Measurements from ENCODE around the gene PEX14. TPM values are rescaled to one million over a fixed set of nuclear protein-coding genes. Genes with fewer than 3 reads are reported as not detected.

Gene PEX14
- total RNA-seq, 1 donor from 2014 or later, result 10.6 TPM

DNA sequence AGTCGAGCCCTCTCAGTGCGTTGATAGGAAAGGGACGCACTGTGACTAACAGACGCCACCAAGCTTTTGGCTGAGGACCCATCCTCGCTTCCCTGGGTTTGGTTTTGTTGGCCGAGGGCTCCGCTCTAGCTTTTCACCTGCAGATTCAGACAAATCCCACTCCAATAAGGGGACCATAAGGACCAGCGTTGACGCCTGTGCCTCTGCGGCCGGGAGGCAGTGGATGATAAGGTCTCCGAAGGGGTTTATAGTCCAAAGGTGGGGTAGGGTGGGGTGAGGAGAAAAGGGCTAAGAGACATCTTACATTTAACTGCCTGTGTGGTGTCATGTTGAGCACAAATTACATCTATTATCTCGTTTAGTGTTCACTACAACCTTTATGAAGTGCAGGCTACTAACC lies 760 bp downstream of the PEX14 start:
- TF ChIP-seq, protein P1, sequence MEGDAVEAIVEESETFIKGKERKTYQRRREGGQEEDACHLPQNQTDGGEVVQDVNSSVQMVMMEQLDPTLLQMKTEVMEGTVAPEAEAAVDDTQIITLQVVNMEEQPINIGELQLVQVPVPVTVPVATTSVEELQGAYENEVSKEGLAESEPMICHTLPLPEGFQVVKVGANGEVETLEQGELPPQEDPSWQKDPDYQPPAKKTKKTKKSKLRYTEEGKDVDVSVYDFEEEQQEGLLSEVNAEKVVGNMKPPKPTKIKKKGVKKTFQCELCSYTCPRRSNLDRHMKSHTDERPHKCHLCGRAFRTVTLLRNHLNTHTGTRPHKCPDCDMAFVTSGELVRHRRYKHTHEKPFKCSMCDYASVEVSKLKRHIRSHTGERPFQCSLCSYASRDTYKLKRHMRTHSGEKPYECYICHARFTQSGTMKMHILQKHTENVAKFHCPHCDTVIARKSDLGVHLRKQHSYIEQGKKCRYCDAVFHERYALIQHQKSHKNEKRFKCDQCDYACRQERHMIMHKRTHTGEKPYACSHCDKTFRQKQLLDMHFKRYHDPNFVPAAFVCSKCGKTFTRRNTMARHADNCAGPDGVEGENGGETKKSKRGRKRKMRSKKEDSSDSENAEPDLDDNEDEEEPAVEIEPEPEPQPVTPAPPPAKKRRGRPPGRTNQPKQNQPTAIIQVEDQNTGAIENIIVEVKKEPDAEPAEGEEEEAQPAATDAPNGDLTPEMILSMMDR (IDR thresholded peaks at IDR 0.05), result no peak
- H3K4me1 ChIP-seq, result peaks cover 11 to 22% of the 10 kb centered on the region in 2 donors
- H3K9me3 ChIP-seq, result no peaks in the 10 kb centered on the region
- peak overlapping the region; percentile 68 to 69 for H3K27ac ChIP-seq
- H3K4me3 ChIP-seq, result peak overlapping the region; percentile 75 to 87
- no peaks in the 10 kb centered on the region for H3K36me3 ChIP-seq
- intact Hi-C loops (cut with DNase I), result loop anchor here (2.0 kb wide), 1 partner anchor 77 kb away; the partner anchor contains the start of gene PGD
- no peak for DNase-seq (ENCODE audit: low spot score in 2 of 2)
- H3K27me3 ChIP-seq, result no peaks in the 10 kb centered on the region

DNA sequence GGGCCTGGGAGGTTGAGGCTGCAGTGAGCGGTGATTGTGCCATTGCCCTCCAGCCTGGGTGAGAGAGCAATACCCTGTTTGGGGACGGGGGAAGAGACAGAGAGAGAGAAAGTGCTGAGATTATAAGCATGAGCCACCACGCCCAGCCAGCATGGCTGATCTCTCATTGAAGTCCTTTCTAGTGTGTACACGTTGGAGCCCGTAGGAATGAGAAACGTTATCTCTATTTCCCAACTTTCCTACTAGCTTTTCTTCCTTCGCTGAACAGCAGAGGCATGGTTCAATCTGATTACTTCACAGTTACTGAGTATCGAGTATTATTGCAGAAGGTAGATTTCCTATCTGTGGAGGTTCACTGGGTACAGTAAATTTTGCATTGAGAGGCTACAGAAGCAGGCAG lies 4.5 kb downstream of the PEX14 start:
- H3K9me3 ChIP-seq, result no peaks in the 10 kb centered on the region
- no peak for DNase-seq (ENCODE audit: low spot score in 2 of 2)
- H3K36me3 ChIP-seq, result no peaks in the 10 kb centered on the region

DNA sequence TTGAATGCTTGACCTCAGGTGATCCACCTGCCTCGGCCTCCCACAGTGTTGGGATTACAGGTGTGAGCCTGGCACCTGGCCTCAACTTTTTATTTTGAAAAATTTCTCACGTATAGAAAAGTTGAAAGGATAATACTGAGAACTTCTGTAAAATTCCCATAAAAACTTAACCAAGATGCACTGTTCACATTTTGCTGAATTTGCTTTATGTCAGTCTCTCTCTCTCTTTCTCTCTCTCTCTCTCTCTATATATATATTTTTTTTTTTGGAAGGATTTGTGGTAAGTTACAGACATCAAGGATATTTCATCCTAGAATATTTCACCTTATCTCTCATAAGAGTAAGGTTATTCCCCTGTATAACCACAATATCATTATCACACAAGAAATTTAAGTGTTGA lies 5.9 kb downstream of the PEX14 start:
- Histone ChIP-seq H3K4me1 (peaks cover 4 to 8% of the 10 kb centered on the region in 2 donors), H3K36me3 (no peaks in the 10 kb centered on the region), H3K4me3 (no peak overlapping the region), H3K9me3 (no peaks in the 10 kb centered on the region), H3K27me3 (no peaks in the 10 kb centered on the region), H3K27ac (no peak overlapping the region)
- TF ChIP-seq, protein P1 (IDR thresholded peaks at IDR 0.05), result no peak
- intact Hi-C loops (cut with DNase I), result no loop called here
- DNase-seq (ENCODE audit: low spot score in 2 of 2), result no peak

More for the DNA sequence above, 4.5 kb downstream of the PEX14 start:
- TF ChIP-seq, protein P1 (IDR thresholded peaks at IDR 0.05), result no peak
- Histone ChIP-seq H3K4me3 (no peak overlapping the region), H3K4me1 (peaks cover 6 to 12% of the 10 kb centered on the region in 2 donors), H3K27ac (no peak overlapping the region), H3K27me3 (no peaks in the 10 kb centered on the region)
- intact Hi-C loops (cut with DNase I), result no loop called here

DNA sequence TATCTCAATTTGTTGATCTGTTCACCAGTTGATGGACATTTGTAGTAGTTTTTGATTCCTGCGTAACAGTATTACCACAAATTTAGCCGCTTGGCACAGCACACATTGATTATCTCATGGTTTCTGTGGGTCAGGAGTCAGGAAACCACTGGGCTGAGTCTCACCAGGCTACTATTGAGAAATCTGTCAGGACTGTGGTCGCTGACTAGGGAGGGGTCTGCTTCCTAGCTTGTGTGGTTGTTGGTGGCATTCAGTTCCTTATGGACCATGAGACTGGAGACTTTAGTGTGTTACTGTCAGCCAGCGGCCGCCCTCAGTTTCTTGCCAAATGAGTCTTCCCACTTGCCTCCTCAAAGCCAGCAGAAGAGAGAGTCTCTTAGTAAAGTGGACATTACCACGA lies 9.8 kb downstream of the PEX14 start:
- H3K4me1 ChIP-seq, result no peaks in the 10 kb centered on the region
- intact Hi-C loops (cut with DNase I), result no loop called here

DNA sequence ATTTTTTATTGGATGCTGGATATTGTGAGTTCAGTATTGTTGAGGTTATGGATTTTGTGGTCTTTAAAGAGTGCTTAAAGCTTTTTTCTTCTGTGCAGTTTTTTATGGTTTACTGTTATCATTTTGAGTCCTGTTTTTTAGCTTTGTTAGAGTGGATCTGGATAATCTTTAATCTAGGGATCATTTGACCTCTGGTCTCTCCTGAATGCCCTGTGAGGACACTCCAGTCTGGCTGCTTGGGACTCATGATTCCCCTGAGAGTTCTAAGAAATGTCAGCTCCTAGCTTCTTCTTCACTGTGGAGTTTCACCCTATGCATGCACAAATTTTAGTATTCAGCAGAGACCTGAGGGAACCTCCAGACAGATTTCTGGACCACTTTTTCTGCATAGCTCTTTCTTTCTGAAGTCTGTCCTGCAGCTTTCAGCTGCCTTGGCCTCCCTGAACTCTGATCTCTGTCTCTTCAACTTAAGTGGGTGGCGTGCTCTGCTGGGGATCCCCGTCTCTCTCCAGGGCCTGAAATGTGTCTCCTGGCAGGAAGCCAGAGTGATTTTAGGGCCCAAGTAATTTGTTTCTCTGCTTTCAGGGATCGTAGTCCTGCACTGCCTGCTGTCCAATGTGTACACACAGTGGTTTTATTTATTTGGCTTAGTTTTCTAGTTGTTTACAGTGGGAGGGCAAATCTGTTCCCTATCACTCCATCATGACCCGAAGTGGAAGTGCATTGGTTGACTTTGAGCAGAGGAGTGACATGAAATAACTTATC lies 14.7 kb downstream of the PEX14 start:
- Histone ChIP-seq H3K4me1 (no peaks in the 10 kb centered on the region), H3K36me3 (no peaks in the 10 kb centered on the region), H3K9me3 (no peaks in the 10 kb centered on the region), H3K27me3 (no peaks in the 10 kb centered on the region), H3K4me3 (no peak overlapping the region), H3K27ac (no peak overlapping the region)
- intact Hi-C loops (cut with DNase I), result loop anchor here (5.0 to 10.0 kb wide), 2 partner anchors 115 to 1153 kb away; no protein-coding TSS in a partner anchor
- TF ChIP-seq, protein P1 (IDR thresholded peaks at IDR 0.05), result no peak
- no peak for DNase-seq (ENCODE audit: low spot score in 2 of 2)

More for the DNA sequence above, 9.8 kb downstream of the PEX14 start:
- no peak overlapping the region for H3K4me3 ChIP-seq
- no peak overlapping the region for H3K27ac ChIP-seq
- TF ChIP-seq, protein P1 (IDR thresholded peaks at IDR 0.05), result no peak
- H3K27me3 ChIP-seq, result no peaks in the 10 kb centered on the region
- DNase-seq (ENCODE audit: low spot score in 2 of 2), result no peak
- no peaks in the 10 kb centered on the region for H3K9me3 ChIP-seq
- H3K36me3 ChIP-seq, result no peaks in the 10 kb centered on the region
